AG10803 (cell line): ENCODE data around the gene RERE.

Experiments used
- DNase-seq: peaks from one replicate; pipeline ENCODE4 v3.0.0; 2010; ENCODE audit warnings: low read depth
- H3K4me3 ChIP-seq: 2 replicates; pipeline ENCODE4 v1.5.1; 2011; ENCODE audit warnings: mild to moderate bottlenecking, low read length, control low read depth
- TF ChIP-seq, protein P1 (sequence below): conservative IDR thresholded peaks from 2 replicates; pipeline ENCODE4 v1.5.1; 2011; ENCODE audit warnings: mild to moderate bottlenecking, low read length, control low read depth, inconsistent platforms

Gene RERE

DNA sequence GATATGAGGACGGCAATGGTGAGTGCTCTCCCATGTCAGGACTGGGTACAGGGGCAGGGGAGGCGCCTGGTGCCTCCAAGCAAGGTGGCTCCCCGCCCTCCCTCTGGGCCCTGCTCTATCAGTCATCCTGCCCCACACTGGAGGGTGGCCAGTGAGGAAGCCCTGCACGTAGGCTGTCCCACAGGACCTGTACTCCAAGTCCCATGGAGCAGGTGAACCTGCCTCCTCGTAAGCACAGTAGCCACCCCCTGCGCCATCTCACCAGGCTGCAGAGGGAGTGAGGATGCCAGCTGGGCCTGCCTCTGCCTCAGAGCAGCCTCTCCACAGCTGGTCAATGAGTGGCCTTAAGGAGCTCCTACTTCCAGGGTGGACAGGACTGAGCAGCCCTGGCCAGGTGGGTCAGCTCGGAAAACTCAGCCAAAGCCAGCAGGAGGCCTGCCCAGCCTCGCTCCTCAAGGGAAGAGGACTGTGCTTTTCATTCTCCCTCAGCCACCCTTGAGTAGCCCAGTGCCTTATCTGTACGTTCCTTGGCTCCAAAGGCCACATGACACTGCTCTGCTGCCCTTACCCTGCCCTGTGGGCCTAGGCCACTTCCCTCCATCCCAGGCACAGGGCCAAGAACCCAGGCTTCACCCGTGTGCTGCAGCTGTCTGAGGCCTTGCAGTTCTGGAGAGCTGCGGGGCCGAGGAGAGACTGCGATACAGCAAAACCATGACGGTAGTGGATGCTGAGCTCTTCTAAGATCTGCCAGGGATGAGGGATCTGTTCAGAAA lies 459.9 kb downstream of the RERE start:
- TF ChIP-seq, protein P1, sequence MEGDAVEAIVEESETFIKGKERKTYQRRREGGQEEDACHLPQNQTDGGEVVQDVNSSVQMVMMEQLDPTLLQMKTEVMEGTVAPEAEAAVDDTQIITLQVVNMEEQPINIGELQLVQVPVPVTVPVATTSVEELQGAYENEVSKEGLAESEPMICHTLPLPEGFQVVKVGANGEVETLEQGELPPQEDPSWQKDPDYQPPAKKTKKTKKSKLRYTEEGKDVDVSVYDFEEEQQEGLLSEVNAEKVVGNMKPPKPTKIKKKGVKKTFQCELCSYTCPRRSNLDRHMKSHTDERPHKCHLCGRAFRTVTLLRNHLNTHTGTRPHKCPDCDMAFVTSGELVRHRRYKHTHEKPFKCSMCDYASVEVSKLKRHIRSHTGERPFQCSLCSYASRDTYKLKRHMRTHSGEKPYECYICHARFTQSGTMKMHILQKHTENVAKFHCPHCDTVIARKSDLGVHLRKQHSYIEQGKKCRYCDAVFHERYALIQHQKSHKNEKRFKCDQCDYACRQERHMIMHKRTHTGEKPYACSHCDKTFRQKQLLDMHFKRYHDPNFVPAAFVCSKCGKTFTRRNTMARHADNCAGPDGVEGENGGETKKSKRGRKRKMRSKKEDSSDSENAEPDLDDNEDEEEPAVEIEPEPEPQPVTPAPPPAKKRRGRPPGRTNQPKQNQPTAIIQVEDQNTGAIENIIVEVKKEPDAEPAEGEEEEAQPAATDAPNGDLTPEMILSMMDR = no peak
- DNase-seq = no peak
- no peak overlapping the region for H3K4me3 ChIP-seq

DNA sequence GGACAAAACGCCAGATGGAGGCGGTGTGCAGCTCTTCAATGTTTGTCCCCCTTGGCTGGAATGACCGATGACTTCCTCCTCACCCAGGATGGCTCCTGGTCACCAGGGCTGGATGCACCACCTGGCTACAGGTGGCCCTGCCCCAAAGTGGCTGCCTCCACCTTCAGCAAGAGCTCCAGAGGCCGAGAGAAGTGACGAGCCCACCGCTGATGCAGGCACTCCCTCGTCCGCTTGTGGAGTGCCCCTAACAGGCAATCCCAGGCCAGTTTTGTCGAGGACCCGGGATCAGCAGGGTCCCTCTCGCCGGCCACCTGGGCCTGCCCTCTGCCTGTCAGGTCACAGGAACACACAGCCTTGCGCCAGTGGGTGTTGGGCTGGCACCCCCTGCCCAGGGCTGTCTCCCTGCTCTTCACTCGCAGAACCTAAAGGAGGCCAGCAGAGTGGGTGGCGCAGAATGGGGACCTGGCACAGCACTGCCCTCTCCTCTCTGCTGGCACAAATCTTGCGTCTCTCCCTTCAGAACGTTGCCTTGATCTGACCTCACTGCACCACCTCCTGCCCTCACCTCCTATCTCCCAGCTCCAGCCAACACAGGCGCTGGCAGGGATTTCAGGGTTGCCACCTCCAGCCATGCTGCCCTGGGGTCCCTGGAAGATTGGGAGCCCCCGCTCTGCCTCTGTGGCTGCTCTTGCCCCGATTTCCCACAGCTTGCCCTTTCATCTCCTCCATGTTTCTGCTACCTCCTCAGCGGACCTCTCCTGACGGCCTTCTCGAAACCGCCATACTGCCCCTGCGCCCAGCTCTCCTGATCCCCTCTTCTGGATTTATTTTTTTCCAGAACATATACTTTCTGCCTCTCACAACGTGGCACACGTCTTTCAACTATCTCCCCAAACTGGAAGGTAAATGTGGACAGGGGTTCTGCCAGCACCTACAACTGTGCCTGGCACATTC lies 460.9 kb downstream of the RERE start:
- DNase-seq = no peak
- TF ChIP-seq, protein P1 = no peak
- H3K4me3 ChIP-seq = no peak overlapping the region

DNA sequence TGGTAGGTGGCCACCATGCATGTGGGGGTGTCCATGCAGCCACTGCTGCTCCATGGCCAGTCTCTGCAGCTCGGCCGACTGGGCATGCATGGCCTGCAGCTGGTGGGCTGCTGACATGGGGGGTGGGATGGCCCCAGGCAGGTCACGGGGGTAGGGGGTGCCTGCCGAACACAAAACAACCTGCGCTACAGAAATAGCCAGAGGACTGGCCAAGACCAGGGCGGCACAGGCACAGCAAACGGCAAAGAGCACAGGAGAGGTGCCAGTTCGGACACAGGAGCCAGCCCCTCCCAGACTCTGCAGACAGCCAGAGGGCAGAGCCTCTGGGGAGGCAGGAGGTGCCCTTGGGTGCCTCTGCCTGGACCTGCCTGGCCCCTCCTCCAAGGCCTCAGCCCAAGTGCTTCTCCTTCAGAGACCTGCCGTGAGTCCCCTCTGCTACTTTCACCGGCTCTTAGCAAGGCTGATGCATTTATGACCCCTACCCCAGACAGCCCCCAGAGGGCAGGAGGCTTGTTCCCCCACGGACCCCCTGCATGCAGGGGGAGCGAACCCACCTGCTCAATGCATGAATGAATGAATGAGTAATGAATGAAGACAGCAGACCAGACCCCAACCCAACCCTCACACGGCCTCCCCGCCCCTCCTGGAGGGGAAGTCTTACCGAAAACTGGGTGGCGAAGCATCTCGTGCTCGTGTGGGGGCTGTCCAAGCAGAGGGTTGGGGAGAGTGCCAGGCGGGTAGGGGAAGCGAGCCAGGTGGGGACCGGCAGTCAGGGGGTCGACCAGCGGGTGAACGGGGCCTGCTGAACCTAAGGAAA lies 461.8 kb downstream of the RERE start:
- H3K4me3 ChIP-seq = no peak overlapping the region
- TF ChIP-seq, protein P1 = no peak
- DNase-seq = no peak

GRCh38 chr1:8354038-8354437 lies 463.4 kb downstream of the RERE start:
- H3K4me3 ChIP-seq = no peak overlapping the region
- DNase-seq = no peak
- TF ChIP-seq, protein P1 = no peak

- no peak for DNase-seq
- TF ChIP-seq, protein P1 = no peak
- no peak overlapping the region for H3K4me3 ChIP-seq
Observed at GRCh38 chr1:8352886-8353785, 464.3 kb downstream of the RERE start.

- TF ChIP-seq, protein P1 = no peak
- H3K4me3 ChIP-seq = no peak overlapping the region
- DNase-seq = no peak
Observed at GRCh38 chr1:8352471-8352845, 465.0 kb downstream of the RERE start.
